GM12801 (cell line): Measurements from ENCODE around the gene DNAJC11.

Experiments
- CTCF ChIP-seq: IDR thresholded peaks from one replicate; pipeline ENCODE4 v1.5.1; 2011; ENCODE audit warnings: control low read depth; ENCODE audit not compliant: insufficient read length; ENCODE audit errors: extremely low read depth

DNAJC11 gene

GRCh38 chr1:6632588-6633514 lies 68.8 kb downstream of the DNAJC11 start:
- no peak for TF ChIP-seq CTCF

- no peak for TF ChIP-seq CTCF
Observed at GRCh38 chr1:6631058-6631457, 70.6 kb downstream of the DNAJC11 start.

- TF ChIP-seq CTCF: no peak
Observed at GRCh38 chr1:6630027-6630426, 71.6 kb downstream of the DNAJC11 start.

GRCh38 chr1:6628971-6629479 lies 72.6 kb downstream of the DNAJC11 start:
- no peak for TF ChIP-seq CTCF

- no peak for TF ChIP-seq CTCF
Observed at GRCh38 chr1:6627841-6628545, 73.6 kb downstream of the DNAJC11 start.

- no peak for TF ChIP-seq CTCF
Observed at GRCh38 chr1:6627031-6627430, 74.6 kb downstream of the DNAJC11 start.

- TF ChIP-seq CTCF: no peak
Observed at GRCh38 chr1:6625584-6626149, 75.9 kb downstream of the DNAJC11 start.
